22Rv1 (cell line): ENCODE data around the gene CKS1B.

Experiments used
- CTCF ChIP-seq: fragments of 450-650 bp; IDR thresholded peaks from 2 replicates; pipeline ENCODE4 v1.5.1; 2017; ENCODE audit warnings: mild to moderate bottlenecking
- ZFX ChIP-seq: fragments of 450-650 bp; IDR thresholded peaks from 2 replicates; pipeline ENCODE4 v1.6.1; 2017; ENCODE audit warnings: antibody characterized with exemption, borderline replicate concordance

GRCh38 chr1:155024315-155024714 lies 49.8 kb downstream of the CKS1B start:
- TF ChIP-seq CTCF = no peak
- TF ChIP-seq ZFX = no peak
